Liver (tissue), 9 donors: ENCODE data around the gene CWC25. TPM values are rescaled to one million over a fixed set of nuclear protein-coding genes. Genes with fewer than 3 reads are reported as not detected.

Experiments
- DNase-seq: peaks from one replicate; pipeline ENCODE4 v3.0.0-alpha.2; 2017; ENCODE audit warnings: low spot score
- H3K27ac ChIP-seq, 2 donors: one replicate each; pipeline ENCODE4 v1.7.0; 2013; ENCODE audit warnings: inconsistent platforms in 2 of 2, low read length in 2 of 2, control low read depth in 1 of 2, low read depth in 1 of 2, mild to moderate bottlenecking in 1 of 2
- H3K27me3 ChIP-seq, 4 donors: one replicate each; pipeline versions ENCODE4 v1.6.1 to v1.7.0; 2013; ENCODE audit warnings: low read length in 3 of 4, inconsistent platforms in 1 of 4, mild to moderate bottlenecking in 1 of 4, moderate library complexity in 1 of 4; ENCODE audit not compliant: control insufficient read depth in 4 of 4, insufficient read depth in 4 of 4
- H3K36me3 ChIP-seq, 4 donors: one replicate each; pipeline versions ENCODE4 v1.6.1 to v1.7.0; 2013; ENCODE audit warnings: low read length in 3 of 4, mild to moderate bottlenecking in 3 of 4, low read depth in 1 of 4, moderate library complexity in 1 of 4; ENCODE audit not compliant: control insufficient read depth in 4 of 4, insufficient read depth in 3 of 4
- H3K4me1 ChIP-seq, 4 donors: one replicate each; pipeline versions ENCODE4 v1.6.1 to v1.7.0; 2013; ENCODE audit warnings: low read length in 3 of 4, mild to moderate bottlenecking in 3 of 4, moderate library complexity in 1 of 4; ENCODE audit not compliant: control insufficient read depth in 4 of 4, insufficient read depth in 4 of 4
- H3K4me3 ChIP-seq, 3 donors: one replicate each; pipeline versions ENCODE4 v1.6.1 to v1.7.0; 2013; ENCODE audit warnings: low read length in 3 of 3, control low read depth in 1 of 3, low read depth in 1 of 3, mild to moderate bottlenecking in 1 of 3
- H3K9ac ChIP-seq, 2 donors: one replicate each; pipeline ENCODE4 v1.7.0; 2013; ENCODE audit warnings: low read length in 2 of 2, mild to moderate bottlenecking in 2 of 2, moderate library complexity in 2 of 2, control low read depth in 1 of 2, low read depth in 1 of 2
- H3K9me3 ChIP-seq, 4 donors: one replicate each; pipeline versions ENCODE4 v1.6.1 to v1.7.0; 2013; ENCODE audit warnings: low read length in 3 of 4; ENCODE audit not compliant: control insufficient read depth in 4 of 4
- EGR1 ChIP-seq, 2 donors: IDR thresholded peaks; 2 replicates each; pipeline ENCODE4 v1.6.1; 2016 to 2018; ENCODE audit warnings: antibody characterized with exemption in 2 of 2, low read depth in 2 of 2
- FOXA1 ChIP-seq: IDR thresholded peaks from 2 replicates; pipeline ENCODE4 v1.6.1; 2016; ENCODE audit warnings: antibody characterized with exemption
- FOXA2 ChIP-seq: IDR thresholded peaks from 2 replicates; pipeline ENCODE4 v1.6.1; 2016; ENCODE audit warnings: antibody characterized with exemption
- GABPA ChIP-seq, 2 donors: IDR thresholded peaks in 1 of 2; conservative IDR thresholded peaks in 1 of 2; 2 replicates each; pipeline ENCODE4 v1.6.1; 2016; ENCODE audit warnings: antibody characterized with exemption in 2 of 2, mild to moderate bottlenecking in 1 of 2, moderate library complexity in 1 of 2
- HNF4A ChIP-seq, 2 donors: conservative IDR thresholded peaks; 2 replicates each; pipeline ENCODE4 v1.6.1; 2016; ENCODE audit warnings: antibody characterized with exemption in 2 of 2, mild to moderate bottlenecking in 2 of 2
- HNF4G ChIP-seq: IDR thresholded peaks from 2 replicates; pipeline ENCODE4 v1.6.1; 2016; ENCODE audit warnings: antibody characterized with exemption
- JUND ChIP-seq, 2 donors: IDR thresholded peaks; 2 replicates each; pipeline ENCODE4 v1.6.1; 2016; ENCODE audit warnings: antibody characterized with exemption in 2 of 2
- NR2F2 ChIP-seq: IDR thresholded peaks from 2 replicates; pipeline ENCODE4 v1.6.1; 2016; ENCODE audit warnings: antibody characterized with exemption
- RAD21 ChIP-seq, 2 donors: IDR thresholded peaks; 2 replicates each; pipeline ENCODE4 v1.6.1; 2016; ENCODE audit warnings: antibody characterized with exemption in 2 of 2, mild to moderate bottlenecking in 2 of 2
- RXRA ChIP-seq, 2 donors: IDR thresholded peaks; 2 replicates each; pipeline ENCODE4 v1.6.1; 2017 to 2018; ENCODE audit warnings: antibody characterized with exemption in 2 of 2, mild to moderate bottlenecking in 1 of 2
- SP1 ChIP-seq: IDR thresholded peaks from 2 replicates; pipeline ENCODE4 v1.6.1; 2018; ENCODE audit warnings: antibody characterized with exemption, mild to moderate bottlenecking
- TAF1 ChIP-seq: conservative IDR thresholded peaks from 2 replicates; pipeline ENCODE4 v1.6.1; 2016; ENCODE audit warnings: antibody characterized with exemption, mild to moderate bottlenecking
- YY1 ChIP-seq: IDR thresholded peaks from 2 replicates; pipeline ENCODE4 v1.6.1; 2016; ENCODE audit warnings: antibody characterized with exemption, mild to moderate bottlenecking
- WGBS: extraction: QIAGEN DNeasy Blood & Tissue Kit; methylation state at CpG from one replicate; pipeline ENCODE4 v1.1.7; 2013; 5-methylcytosine and 5-hydroxymethylcytosine counted together
- polyA plus RNA-seq, 2 donors: library from polyadenylated mRNA; stranded (reverse) in 1 of 2; unstranded in 1 of 2; fragments of 200-250 nt in 1 of 2; fragments of >200 nt in 1 of 2; fragmentation: Nextera tagmentation in 1 of 2; extraction: Ambion mirVana in 1 of 2; gene quantifications; one replicate each; pipeline versions ENCODE4 v1.2.1 to v1.2.3, GENCODE V29; 2013 to 2015
- total RNA-seq, 2 donors: library from RNA; depleted of rRNA; stranded (reverse); fragments of >200 nt; gene quantifications; one replicate each; pipeline ENCODE4 v1.2.3, GENCODE V29; 2014
- TF ChIP-seq, protein P1 (sequence below): IDR thresholded peaks from 2 replicates; pipeline ENCODE4 v1.6.1; 2016; ENCODE audit warnings: antibody characterized with exemption
- TF ChIP-seq, protein P2 (sequence below): fragments of 150-350 bp; IDR thresholded peaks from 2 replicates; pipeline ENCODE4 v1.5.1; 2017; ENCODE audit warnings: improper control_type of control experiment, low read depth, low read length; ENCODE audit not compliant: missing input control
- TF ChIP-seq, protein P3 (sequence below): IDR thresholded peaks from 2 replicates; pipeline ENCODE4 v1.6.1; 2016; ENCODE audit warnings: antibody characterized with exemption
- TF ChIP-seq, protein P4 (sequence below): IDR thresholded peaks from 2 replicates; pipeline ENCODE4 v1.6.1; 2016; ENCODE audit warnings: antibody characterized with exemption
- TF ChIP-seq, protein P5 (sequence below): IDR thresholded peaks from 2 replicates; pipeline ENCODE4 v1.6.1; 2016; ENCODE audit warnings: antibody characterized with exemption, mild to moderate bottlenecking
- donor health status: healthy.
- donor health status: healthy.
- donor health status: healthy.
- donor health status: healthy.
- donor health status: healthy.

CWC25 gene
- total and polyA plus RNA-seq, 4 donors = 5.7 to 10.0 (median 7.4) TPM

DNA sequence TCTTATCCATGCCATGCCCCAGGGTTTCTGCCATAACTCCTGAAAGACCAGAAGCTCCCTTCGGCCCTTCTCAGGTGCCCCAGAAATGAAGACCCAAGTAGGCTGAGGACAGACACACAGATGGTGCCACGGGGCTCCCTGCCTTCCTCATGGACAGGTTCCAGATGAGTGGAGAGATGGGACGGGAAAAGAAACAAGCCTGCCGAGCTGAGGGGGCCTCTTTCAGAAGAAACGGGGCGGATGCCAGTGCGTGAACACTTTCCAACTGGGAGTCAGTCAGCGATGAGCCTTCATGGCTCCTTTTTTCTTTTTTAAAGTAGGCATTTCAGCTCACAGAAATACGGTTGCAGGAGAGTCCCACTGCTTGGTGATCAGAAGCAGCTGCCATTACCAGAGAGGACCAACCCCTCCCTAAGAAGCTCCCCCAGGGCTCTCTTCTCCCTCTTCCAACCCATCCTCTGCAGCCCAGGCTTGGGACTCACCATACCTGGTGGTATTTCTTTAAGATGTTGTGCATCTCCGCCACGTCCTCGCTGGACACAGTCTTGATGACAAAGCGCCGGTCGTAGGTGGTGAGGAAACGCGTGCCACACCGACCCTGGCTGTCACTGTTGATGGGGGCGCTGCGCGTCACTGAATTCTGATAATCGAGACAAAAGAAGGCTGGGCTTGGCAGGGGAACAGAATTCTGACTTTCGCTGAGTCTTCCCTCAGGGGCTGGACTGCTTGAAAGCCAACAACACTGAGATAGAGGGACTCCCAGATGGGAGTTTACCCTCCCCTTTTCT, 45.0 kb downstream of the CWC25 start:
- Histone ChIP-seq H3K36me3 (peaks cover 16 to 84% (median 60%) of the 10 kb centered on the region in 4 donors), H3K4me1 (no peaks in the 10 kb centered on the region), H3K27me3 (no peaks in the 10 kb centered on the region), H3K9ac (no peak overlapping the region), H3K4me3 (no peak overlapping the region), H3K9me3 (no peaks in the 10 kb centered on the region), H3K27ac (no peak overlapping the region)
- 94% methylated on average over 23 of the region's 23 CpGs for WGBS
- TF ChIP-seq FOXA2 = no peak
- TF ChIP-seq, protein P1, sequence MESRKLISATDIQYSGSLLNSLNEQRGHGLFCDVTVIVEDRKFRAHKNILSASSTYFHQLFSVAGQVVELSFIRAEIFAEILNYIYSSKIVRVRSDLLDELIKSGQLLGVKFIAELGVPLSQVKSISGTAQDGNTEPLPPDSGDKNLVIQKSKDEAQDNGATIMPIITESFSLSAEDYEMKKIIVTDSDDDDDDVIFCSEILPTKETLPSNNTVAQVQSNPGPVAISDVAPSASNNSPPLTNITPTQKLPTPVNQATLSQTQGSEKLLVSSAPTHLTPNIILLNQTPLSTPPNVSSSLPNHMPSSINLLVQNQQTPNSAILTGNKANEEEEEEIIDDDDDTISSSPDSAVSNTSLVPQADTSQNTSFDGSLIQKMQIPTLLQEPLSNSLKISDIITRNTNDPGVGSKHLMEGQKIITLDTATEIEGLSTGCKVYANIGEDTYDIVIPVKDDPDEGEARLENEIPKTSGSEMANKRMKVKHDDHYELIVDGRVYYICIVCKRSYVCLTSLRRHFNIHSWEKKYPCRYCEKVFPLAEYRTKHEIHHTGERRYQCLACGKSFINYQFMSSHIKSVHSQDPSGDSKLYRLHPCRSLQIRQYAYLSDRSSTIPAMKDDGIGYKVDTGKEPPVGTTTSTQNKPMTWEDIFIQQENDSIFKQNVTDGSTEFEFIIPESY = no peak
- TF ChIP-seq HNF4G = no peak
- TF ChIP-seq SP1 = no peak
- TF ChIP-seq, protein P2, sequence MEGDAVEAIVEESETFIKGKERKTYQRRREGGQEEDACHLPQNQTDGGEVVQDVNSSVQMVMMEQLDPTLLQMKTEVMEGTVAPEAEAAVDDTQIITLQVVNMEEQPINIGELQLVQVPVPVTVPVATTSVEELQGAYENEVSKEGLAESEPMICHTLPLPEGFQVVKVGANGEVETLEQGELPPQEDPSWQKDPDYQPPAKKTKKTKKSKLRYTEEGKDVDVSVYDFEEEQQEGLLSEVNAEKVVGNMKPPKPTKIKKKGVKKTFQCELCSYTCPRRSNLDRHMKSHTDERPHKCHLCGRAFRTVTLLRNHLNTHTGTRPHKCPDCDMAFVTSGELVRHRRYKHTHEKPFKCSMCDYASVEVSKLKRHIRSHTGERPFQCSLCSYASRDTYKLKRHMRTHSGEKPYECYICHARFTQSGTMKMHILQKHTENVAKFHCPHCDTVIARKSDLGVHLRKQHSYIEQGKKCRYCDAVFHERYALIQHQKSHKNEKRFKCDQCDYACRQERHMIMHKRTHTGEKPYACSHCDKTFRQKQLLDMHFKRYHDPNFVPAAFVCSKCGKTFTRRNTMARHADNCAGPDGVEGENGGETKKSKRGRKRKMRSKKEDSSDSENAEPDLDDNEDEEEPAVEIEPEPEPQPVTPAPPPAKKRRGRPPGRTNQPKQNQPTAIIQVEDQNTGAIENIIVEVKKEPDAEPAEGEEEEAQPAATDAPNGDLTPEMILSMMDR = no peak
- no peak for TF ChIP-seq RXRA (IDR thresholded peaks at IDR 0.05)
- TF ChIP-seq, protein P3, sequence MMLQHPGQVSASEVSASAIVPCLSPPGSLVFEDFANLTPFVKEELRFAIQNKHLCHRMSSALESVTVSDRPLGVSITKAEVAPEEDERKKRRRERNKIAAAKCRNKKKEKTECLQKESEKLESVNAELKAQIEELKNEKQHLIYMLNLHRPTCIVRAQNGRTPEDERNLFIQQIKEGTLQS = no peak
- no peak for TF ChIP-seq YY1
- TF ChIP-seq, protein P4, sequence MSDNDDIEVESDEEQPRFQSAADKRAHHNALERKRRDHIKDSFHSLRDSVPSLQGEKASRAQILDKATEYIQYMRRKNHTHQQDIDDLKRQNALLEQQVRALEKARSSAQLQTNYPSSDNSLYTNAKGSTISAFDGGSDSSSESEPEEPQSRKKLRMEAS = no peak
- no peak for TF ChIP-seq HNF4A (conservative IDR thresholded peaks at IDR 0.05)
- no peak for TF ChIP-seq TAF1
- no peak for TF ChIP-seq FOXA1
- no peak for TF ChIP-seq NR2F2
- TF ChIP-seq, protein P5, sequence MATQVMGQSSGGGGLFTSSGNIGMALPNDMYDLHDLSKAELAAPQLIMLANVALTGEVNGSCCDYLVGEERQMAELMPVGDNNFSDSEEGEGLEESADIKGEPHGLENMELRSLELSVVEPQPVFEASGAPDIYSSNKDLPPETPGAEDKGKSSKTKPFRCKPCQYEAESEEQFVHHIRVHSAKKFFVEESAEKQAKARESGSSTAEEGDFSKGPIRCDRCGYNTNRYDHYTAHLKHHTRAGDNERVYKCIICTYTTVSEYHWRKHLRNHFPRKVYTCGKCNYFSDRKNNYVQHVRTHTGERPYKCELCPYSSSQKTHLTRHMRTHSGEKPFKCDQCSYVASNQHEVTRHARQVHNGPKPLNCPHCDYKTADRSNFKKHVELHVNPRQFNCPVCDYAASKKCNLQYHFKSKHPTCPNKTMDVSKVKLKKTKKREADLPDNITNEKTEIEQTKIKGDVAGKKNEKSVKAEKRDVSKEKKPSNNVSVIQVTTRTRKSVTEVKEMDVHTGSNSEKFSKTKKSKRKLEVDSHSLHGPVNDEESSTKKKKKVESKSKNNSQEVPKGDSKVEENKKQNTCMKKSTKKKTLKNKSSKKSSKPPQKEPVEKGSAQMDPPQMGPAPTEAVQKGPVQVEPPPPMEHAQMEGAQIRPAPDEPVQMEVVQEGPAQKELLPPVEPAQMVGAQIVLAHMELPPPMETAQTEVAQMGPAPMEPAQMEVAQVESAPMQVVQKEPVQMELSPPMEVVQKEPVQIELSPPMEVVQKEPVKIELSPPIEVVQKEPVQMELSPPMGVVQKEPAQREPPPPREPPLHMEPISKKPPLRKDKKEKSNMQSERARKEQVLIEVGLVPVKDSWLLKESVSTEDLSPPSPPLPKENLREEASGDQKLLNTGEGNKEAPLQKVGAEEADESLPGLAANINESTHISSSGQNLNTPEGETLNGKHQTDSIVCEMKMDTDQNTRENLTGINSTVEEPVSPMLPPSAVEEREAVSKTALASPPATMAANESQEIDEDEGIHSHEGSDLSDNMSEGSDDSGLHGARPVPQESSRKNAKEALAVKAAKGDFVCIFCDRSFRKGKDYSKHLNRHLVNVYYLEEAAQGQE = no peak
- no peak for TF ChIP-seq GABPA (IDR thresholded peaks at IDR 0.05 in 1 of 2, conservative IDR thresholded peaks at IDR 0.05 in 1 of 2)
- no peak for TF ChIP-seq JUND (IDR thresholded peaks at IDR 0.05)
- no peak for TF ChIP-seq EGR1 (IDR thresholded peaks at IDR 0.05; ENCODE audit: low read depth in 2 of 2)
- TF ChIP-seq RAD21 (IDR thresholded peaks at IDR 0.05) = no peak
- no peak for DNase-seq
